A549 treated with DMSO at 1 μM for 4 hours (cell line): Measurements from ENCODE around the gene COL4A4. TPM values are rescaled to one million over a fixed set of nuclear protein-coding genes. Genes with fewer than 3 reads are reported as not detected.

ENCODE experiments used
- total RNA-seq: library from RNA; stranded (reverse); fragments of 200-300 nt; extraction: Qiagen RNA extraction; gene quantifications from 5 replicates; pipeline ENCODE4 v1.2.3, GENCODE V29; 2022; ENCODE audit warnings: low read depth

COL4A4 gene
- total RNA-seq, result 0.89 to 2.7 TPM (median 1.9 TPM) in 5 replicates

DNA sequence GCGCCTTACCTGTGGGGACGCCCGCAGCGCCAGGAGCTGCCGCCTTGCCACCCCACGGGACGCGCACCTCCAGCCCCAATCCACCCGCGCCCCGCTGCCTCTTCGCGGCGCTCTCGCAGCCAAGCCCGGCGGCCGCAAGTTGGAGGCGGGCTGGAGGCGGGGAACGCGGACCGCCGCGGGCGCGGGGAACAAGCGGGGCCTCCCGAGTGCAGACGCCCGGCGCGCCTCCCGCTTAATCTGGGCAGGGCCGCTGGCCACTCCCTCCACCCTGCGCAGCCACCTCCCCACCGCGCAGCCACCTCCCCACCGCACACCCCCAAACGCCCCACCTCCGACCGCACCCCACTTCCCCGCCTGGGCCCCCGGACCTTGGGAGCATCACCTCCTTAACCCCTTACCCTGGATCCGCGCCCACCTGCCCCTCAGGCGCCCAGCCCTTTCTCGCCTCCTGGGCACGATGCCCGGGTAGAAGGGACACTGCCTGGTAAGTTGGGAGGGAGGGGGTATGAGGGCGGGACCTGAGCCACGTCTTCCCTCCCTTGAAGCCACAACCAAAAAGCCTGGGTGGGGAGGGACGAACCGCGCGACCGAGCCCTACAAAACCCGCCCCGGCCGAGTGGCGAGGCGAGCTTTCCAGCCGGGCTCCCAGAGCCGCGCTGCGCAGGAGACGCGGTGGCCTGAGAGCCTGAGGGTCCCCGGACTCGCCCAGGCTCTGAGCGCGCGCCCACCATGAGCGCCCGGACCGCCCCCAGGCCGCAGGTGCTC is at the start of gene COL4A4, which contains the start of gene COL4A3:
Gene COL4A4 (minus strand): TSS at position 208 of the 765 bp plus-strand sequence. CDS start 16,722 bp downstream, outside the sequence.
Gene COL4A3 (plus strand): TSS at position 627 of the 765 bp plus-strand sequence. CDS start 103 bp downstream, at position 730.

Other genes starting within 250 kb of the COL4A4 start
- gene COL4A3, start 419 bp upstream of the COL4A4 start, total RNA-seq, result 0.40 to 1.0 TPM (median 0.72 TPM) in 5 replicates
- 107 to 119 TPM (median 114 TPM) in 5 replicates for gene MFF, start 161.0 kb upstream of the COL4A4 start, total RNA-seq
- gene TM4SF20, start 215.1 kb upstream of the COL4A4 start, total RNA-seq, result 8.0 to 11.5 TPM (median 10.6 TPM) in 5 replicates
- gene SCYGR1, start 223.7 kb upstream of the COL4A4 start, total RNA-seq, result not detected in 5 replicates